HG03378 (cell line): ENCODE results near the gene NUDCD2.

Source experiments
- ATAC-seq: cut with Tn5 transposase; IDR thresholded peaks from one replicate; pipeline ENCODE4 v1.9.1; 2021; ENCODE audit warnings: mild to moderate bottlenecking, moderate library complexity; ENCODE audit not compliant: unreplicated experiment

The NUDCD2 gene

GRCh38 chr5:163459819-163460561 lies at the start of gene NUDCD2:
TSS of gene NUDCD2 (minus strand) at chr5:163460102. CDS start at chr5:163460050, 52 bp downstream.
- peak; percentile 80 for ATAC-seq

DNA sequence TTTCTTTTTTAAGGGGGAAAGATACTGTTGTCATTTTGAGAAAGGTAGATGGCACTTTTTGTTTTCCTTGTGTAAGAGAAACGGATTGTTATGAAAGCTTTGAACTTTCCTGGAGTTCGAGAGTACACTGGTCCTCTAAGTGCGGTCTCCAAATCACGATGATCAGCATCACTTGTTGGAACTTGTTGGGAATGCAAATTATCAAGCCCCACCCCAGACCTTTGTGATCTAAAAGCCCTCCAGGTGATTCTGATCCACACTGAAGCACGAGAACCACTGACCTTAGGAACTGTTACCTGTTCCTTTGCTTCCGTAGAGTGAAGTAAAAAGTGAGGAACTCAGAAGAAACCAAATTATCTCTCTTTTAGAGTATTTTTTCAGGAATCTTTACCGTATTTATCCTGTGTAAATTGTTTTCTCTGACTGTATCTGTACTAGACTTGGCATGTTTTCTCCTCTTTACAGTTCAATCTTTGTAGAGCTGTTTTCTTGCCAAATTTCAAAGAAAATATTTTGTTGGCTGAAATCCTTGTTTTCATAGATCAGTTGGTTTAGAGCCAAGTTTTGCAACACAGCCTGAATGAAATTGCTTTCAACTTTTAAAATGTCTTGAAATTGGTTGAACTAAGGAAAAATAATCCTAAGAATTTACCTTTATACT lies 49.5 kb upstream of the NUDCD2 start:
- ATAC-seq: no peak

DNA sequence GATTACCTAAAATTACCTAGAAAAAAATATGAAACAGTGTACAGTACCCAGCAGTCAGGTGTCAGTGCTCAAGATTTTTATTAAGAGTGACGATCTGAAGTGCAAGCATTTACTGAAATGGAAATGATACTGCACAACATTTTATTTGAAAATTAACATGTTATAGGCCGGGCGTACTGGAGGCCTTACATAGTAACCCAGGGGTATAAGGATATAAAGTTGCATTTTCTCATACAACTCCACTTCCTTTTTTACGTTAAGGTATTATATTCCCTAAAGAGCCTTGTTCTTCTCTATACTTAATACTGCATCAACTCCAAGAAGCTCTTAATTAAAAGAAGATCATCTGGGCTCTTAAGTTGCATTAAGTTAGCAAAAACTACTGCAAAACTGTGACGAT lies 48.9 kb upstream of the NUDCD2 start:
- ATAC-seq: no peak

DNA sequence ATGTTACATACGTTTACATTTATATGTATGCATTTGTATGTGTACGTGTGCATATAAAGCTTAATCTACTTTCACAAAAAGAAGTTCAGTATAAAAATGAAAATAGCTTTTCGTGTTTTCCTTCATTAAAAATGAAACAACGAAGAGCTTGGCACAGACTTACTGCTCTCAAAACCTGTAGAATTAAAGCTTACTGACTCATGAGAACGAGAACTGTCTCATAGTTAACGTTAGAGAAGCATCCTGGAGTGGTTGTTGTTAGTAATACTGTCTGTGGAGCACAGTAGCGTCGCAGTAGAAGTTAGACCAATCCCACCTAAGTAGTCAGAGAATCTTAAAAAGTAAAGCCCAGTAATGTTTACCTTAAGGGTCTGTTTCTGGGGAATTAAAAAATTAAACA lies 46.8 kb upstream of the NUDCD2 start:
- peak; percentile 13 for ATAC-seq

GRCh38 chr5:163506095-163506457 lies 46.2 kb upstream of the NUDCD2 start:
- peak; percentile 21 for ATAC-seq

DNA sequence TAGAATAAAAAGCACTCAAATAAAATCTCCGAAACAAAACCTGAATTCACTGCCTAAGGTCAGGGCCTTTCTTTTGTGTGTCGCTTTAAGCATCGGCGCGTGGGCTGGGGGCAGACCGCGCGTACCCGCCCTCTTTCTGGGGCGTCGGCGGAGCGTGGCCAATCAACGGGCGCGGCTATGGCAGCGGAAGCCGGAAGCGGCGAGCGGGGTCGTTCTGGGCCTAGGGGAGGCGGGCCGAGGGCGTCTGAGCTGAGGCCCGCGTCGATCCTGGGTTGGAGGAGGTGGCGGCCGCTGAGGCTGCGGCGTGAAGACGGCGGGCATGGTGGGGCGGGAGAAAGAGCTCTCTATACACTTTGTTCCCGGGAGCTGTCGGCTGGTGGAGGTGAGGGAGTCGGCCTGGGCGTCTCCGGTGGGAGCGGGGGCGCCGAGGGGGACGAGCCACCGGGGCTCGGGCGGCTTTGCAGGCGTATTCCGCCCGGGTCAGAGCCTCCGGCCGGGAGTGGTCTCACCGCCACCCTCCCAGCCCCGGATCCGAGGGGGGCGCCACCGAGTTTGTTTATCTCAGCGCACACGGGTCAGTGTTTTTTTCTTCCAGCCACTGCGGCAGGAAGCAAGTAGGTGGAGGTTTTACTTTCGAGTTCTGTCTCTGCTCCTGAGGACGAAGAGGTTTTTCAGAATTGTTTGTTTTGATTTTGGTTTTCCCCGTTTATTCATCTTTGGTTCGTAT lies 45.6 kb upstream of the NUDCD2 start, which contains the start of gene MAT2B:
MAT2B (plus strand) TSS at position 252 of the 727 bp plus-strand sequence; CDS start at position 320, 68 bp downstream.
- ATAC-seq: peak; percentile 85

DNA sequence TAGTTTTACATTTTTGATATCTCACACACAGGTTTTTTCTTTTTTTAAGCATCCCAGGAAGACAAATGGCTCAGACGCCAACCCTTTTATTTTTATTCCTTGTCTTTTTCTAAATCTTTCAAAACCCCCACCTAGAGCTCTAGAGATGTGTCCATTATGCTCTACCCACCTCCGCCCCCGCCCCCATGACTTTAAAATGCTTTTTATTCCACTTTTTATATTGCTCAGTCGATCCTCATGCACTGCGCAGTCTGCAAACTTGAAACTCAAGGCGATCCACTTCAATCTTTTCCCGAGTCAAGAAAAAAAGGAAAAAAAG lies 45.1 kb upstream of the NUDCD2 start:
- ATAC-seq: no peak

DNA sequence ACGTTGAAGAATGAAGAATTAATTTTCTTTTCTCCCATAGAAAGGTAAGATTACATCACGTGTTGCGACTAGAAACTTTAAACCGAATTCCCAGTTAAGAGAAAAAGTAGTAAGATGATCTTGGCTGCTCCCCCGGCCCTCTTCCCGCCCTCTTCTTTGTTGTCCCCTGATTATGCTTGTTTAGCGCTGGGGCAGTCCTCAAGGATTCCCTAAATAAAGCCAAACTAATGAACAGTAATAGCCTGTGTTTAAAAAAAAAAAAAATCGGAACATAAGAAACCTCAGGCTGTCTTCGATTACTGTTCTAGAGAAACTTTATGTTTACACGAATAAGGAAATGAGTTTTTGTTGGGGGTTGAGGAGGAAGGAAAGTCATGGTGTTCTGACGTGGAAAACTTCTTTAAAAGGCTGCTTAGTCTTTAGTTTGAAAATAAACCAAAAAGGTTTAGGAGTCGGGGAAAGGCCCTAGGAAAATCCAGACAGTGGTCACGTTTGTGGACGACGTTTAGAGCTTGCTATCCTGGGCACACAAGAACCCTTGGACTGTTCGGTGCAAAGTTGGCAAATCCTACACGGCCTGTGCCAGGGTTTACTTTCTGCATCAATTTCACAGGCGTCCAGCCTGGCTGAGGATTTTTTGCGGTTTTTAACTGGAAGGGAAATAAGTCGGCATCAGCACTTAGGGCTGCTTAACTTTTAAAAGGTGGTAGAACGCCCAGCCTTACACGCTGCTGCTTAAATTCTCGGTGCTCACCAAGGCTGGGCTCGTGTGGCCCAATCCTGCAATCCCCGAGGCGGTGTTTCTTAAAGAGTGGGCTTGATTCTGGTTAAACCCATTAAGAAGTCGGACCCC lies 44.4 kb upstream of the NUDCD2 start:
- ATAC-seq: no peak

GRCh38 chr5:163503106-163504078 lies 43.5 kb upstream of the NUDCD2 start:
- ATAC-seq: peak; percentile 23

GRCh38 chr5:163502521-163502920 lies 42.6 kb upstream of the NUDCD2 start:
- ATAC-seq: no peak

DNA sequence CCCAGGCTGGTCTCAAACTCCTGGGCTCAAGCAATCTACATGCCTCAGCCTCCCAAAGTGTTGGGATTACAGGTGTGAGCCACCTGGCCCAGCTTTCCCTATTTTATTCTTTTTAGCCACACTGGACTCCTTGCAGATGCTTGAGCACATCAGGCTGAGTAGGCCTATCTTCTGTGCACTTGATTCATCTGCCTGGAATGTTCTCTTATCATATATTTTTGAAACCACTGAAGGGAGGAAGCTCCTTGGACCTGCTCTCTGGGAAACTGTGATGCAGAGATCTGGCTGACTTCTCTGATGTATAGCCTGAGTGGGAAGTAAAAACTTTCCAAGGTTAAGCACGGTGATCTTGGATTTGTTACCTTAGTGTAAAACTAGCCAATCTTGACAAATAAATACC lies 39.0 kb upstream of the NUDCD2 start:
- ATAC-seq: no peak

GRCh38 chr5:163497315-163497714 lies 37.4 kb upstream of the NUDCD2 start:
- ATAC-seq: peak; percentile 50

DNA sequence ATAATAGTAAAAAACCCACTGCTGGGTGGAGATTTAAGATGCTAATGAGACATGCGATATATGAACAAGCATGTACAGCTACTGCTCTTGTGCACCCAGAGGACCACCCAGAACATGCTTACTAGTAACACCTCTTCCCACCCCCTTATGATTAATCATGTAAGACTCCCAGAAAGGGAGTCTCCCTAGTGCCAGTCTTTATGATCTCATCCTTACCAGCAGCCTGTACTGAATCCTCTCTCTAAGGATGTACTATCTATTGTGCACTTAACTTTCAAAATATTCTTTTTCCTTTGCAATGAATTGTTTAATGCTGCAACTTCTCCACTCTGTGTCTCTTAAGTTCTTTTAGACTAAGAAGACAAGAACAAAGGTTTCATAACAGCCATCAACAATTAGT lies 36.4 kb upstream of the NUDCD2 start:
- no peak for ATAC-seq

DNA sequence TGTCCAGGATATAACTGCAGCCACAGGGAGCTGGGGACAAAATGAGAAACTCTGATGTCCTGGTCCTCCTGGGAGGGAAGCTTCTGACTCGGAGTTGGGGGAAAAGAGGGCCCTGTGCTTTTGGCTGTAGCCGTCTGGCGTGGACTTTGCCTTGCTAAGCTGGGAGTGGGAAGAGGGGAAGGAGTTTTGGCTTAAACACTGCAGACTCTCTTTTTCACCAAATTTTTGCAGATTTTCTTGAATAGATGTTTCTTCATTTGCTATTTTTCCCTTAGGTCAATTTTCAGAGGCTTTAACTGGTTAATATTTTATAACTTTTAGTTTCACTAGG lies 29.8 kb upstream of the NUDCD2 start:
- no peak for ATAC-seq

GRCh38 chr5:163489055-163489744 lies 29.3 kb upstream of the NUDCD2 start:
- ATAC-seq: no peak

GRCh38 chr5:163478982-163479271 lies 19.0 kb upstream of the NUDCD2 start:
- ATAC-seq: no peak

- ATAC-seq: no peak
Observed at GRCh38 chr5:163478126-163478981, 18.5 kb upstream of the NUDCD2 start.

DNA sequence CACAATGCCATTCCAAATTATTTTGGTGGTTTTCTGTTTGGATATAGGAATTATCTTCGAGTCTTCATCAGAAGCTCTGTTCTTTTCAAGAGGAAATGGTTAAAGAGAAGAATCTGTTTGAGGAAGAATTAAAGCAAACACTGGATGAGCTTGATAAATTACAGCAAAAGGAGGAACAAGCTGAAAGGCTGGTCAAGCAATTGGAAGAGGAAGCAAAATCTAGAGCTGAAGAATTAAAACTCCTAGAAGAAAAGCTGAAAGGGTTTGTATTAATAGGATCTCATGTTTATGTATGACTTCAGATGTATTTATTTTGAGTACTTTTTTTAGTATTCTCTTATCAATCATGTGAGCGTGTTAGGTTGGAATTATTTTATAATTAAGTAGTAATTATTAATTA lies 15.5 kb upstream of the NUDCD2 start:
- no peak for ATAC-seq
